ENCODE results near the gene DOC2A.
"Not testable (repeated sequence)": the region's sequence is repeated elsewhere in the genome, so short reads cannot be mapped to it uniquely, and the experiment has no call there.

The DOC2A gene

DNA sequence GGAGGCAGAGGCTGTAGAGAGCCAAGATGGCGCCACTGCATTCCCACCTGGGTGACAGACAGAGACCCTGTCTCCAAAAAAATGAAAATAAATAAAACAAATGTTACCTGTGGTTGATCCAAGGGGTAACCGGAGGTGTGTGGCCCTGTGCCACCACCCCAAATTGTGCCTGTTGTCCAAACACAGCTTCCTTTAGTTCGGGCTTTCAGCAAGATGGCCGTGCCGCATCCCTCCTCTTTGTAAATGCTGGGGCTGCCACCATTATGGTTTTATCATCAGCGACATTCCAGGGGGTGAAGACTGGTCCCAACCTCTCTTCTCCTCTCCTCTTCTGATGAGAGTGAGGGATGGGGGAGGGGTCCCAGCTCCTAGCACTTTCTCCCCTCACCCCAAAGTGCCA, 12.1 kb upstream of the DOC2A start, which contains the start of gene C16orf92:
Gene C16orf92, plus strand, starts transcription at position 312 of the 400 bp plus-strand sequence. CDS start 143 bp downstream, outside the sequence.
- no peak within 1 kb of the TSS for H3K4me3 ChIP-seq (ENCODE audit: low read depth, low read length)
- no peak for TF ChIP-seq CTCF (IDR thresholded peaks at IDR 0.05; ENCODE audit: low read depth, low read length)
- DNase-seq (ENCODE audit: low read depth, low spot score), result no peak
- in situ Hi-C loops (cut with HindIII; ENCODE audit: low sequenced_read_pairs), result no loop called here

DNA sequence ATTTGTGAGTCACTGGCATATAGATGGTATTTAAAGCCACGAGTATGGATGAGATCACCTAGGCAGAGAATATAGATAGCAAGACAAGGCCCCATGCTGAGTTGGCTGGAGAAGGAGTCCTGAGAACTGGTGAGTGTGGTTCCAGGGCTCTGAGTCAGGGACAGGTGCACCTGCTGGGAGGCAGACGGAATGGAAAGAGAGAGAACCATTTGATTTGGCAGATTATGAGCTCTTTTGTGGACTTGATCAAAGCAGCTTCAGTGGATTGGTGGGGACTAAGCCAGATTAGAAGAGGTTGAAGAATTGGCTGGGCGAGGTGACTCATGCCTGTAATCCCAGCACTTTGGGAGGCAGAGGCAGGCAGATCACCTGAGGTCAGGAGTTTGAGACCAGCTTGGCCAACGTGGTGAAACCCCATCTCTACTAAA, 7.9 kb upstream of the DOC2A start:
- TF ChIP-seq CTCF (IDR thresholded peaks at IDR 0.05; ENCODE audit: low read depth, low read length), result no peak
- in situ Hi-C loops (cut with HindIII; ENCODE audit: low sequenced_read_pairs), result no loop called here

DNA sequence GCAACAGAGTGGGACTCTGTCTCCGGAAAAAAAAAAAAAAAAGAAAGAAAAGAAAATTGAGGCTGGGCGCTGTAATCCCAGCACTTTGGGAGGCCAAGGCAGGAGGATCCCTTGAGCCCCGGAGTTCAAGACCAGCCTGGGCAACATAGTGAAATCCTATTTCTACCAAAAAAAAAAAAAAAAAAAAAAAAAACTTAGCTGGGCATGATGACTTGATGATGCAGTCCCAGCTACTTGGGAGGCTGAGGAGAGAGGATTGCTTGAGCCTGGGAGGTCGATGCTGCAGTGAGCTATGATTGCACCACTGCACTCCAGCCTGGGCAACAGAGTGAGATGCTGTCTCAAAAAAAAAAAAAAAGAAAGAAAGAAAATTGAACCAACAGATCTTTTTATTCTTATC, 7.1 kb upstream of the DOC2A start:
- in situ Hi-C loops (cut with HindIII; ENCODE audit: low sequenced_read_pairs); DNase-seq (ENCODE audit: low read depth, low spot score); H3K4me3 ChIP-seq (ENCODE audit: low read depth, low read length): not testable (repeated sequence)

More for the DNA sequence above, 7.9 kb upstream of the DOC2A start:
- DNase-seq (ENCODE audit: low read depth, low spot score), result peak; percentile 31
- H3K4me3 ChIP-seq (ENCODE audit: low read depth, low read length), result no peak overlapping the region

- DNase-seq (ENCODE audit: low read depth, low spot score), result no peak
- no peak overlapping the region for H3K4me3 ChIP-seq (ENCODE audit: low read depth, low read length)
- in situ Hi-C loops (cut with HindIII; ENCODE audit: low sequenced_read_pairs), result no loop called here
- no peak for TF ChIP-seq CTCF (IDR thresholded peaks at IDR 0.05; ENCODE audit: low read depth, low read length)
Measured at GRCh38 chr16:30017277-30017656, 6.4 kb upstream of the DOC2A start.

DNA sequence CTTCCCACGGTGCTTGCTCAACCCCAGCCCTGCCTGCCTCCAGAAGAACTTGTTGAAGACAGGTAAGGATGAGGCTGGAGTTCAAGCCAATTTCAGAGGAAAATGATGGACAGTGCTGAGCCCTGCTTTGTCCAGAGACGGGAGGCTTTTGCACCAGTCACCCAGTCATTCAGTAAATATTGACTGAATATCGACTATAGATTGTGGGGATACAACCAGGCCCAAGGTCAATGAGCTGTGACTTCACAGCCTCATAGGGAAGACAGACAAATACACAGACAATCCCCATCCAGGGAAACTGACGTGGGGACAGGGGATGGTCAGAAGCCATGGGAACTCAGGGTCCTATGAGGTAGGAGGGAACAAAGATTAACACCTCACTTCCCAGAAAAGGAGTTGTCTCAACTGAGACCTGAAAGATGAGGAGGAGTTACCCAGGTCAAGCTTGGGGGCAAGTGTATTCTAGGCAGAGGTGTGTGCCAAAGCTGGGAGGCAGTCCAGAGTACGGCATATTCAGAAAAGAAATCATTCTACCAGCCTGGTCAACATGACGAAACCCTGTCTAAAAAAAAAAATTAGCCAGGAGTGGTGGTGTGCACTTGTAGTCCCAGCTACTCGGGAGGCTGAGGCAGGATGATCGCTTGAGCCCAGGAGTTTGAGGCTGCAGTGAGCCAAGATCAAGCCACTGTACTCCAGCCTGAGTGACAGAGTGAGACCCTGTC, 5.9 kb upstream of the DOC2A start:
- DNase-seq (ENCODE audit: low read depth, low spot score), result no peak
- in situ Hi-C loops (cut with HindIII; ENCODE audit: low sequenced_read_pairs), result no loop called here
- no peak for TF ChIP-seq CTCF (IDR thresholded peaks at IDR 0.05; ENCODE audit: low read depth, low read length)
- H3K4me3 ChIP-seq (ENCODE audit: low read depth, low read length), result no peak overlapping the region

DNA sequence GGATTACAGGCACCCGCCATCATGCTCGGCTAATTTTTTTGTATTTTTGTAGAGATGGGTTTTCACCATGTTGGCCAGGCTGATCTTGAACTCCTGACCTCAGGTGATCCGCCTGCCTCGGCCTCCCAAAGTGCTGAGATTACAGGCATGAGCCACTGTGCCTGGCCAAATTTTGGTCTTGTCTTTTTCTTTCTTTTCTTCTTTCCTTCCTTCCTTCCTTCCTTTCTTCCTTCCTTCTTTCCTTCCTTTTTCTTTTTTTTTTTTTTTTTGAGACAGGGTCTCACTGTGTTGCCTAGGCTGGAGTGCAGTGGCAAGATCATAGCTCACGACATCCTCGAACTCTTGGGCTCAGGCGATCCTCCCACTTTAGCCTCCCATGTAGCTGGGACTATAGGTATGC, 4.6 kb upstream of the DOC2A start:
- H3K4me3 ChIP-seq (ENCODE audit: low read depth, low read length); DNase-seq (ENCODE audit: low read depth, low spot score); in situ Hi-C loops (cut with HindIII; ENCODE audit: low sequenced_read_pairs): not testable (repeated sequence)

GRCh38 chr16:30012598-30012997, 1.8 kb upstream of the DOC2A start:
- DNase-seq (ENCODE audit: low read depth, low spot score); H3K4me3 ChIP-seq (ENCODE audit: low read depth, low read length); in situ Hi-C loops (cut with HindIII; ENCODE audit: low sequenced_read_pairs): not testable (repeated sequence)

DNA sequence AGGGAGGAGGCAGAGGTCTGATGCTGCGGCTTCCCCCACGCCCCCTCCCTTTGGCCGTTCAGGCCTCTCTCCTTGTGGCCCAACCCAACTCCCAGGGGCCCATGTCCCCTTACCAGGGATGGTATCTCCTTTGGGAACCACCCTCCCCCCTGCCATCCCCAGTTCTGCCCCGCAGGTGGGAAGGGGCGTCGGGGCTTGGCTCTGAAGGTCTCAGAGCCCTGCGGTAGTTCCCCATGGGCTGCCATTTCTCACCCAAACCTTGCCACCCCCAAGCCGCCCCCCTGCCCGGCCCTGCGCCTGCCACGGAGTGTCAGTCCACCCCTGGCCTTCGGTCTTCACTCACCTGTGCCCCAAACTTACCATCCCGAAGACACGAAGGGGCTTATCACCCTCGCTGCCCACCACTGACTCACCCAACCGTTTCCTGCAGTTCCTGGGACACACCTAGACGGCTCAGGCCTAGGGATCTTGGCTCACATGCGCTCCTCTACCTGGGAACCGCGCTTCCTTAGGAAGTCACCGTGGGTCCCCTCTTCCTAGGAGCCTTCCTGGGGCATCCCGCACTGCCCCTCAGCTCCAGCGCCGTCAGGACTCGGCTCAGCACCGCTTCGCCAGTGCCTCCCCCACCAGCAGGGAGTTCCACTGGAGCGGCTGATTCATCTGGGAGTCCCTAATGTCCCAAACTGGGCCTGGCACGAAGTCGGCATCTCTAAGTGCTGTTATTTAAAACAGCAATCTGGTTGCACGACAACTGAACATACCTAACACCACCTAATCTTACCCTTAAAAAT, 1.1 kb upstream of the DOC2A start:
- in situ Hi-C loops (cut with HindIII; ENCODE audit: low sequenced_read_pairs), result no loop called here
- no peak for TF ChIP-seq CTCF (IDR thresholded peaks at IDR 0.05; ENCODE audit: low read depth, low read length)
- H3K4me3 ChIP-seq (ENCODE audit: low read depth, low read length), result no peak overlapping the region
- no peak for DNase-seq (ENCODE audit: low read depth, low spot score)

All from astrocyte of the spinal cord (primary cell).